ENCODE measurements around the gene MAB21L2.

The MAB21L2 gene

DNA sequence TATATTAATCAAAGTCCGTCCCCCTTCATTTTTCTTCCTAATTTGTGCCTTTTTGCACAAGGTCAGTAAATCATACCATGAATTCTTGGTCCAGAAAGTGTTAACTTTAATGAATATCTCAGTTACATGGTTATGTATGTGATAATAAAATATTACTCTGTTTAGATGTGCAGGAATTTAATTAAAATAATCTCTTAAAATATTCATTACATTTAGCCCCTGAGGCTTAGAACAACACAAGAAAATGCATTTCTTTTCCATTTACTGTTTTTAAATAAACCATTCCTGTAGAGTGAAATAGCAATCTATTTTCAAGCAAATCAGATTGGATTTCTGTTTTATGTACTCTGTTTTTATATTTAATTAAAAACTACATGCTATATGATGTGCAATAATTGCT is 17.6 kb downstream of the MAB21L2 start:
- no CpG with 5 or more reads among the region's 1 CpG for WGBS, 2 donors (ENCODE audit: extremely low coverage in 2 of 2, insufficient read length in 2 of 2, insufficient replicate concordance in 1 of 2)
- Histone ChIP-seq H3K18ac (ENCODE audit: low read length) (no peak overlapping the region), H3K79me1 (ENCODE audit: low read depth, low read length) (no peaks in the 10 kb centered on the region), H3K4me1 (ENCODE audit: control insufficient read depth in 2 of 2, insufficient read depth in 1 of 2, low read depth in 1 of 2, low read length in 2 of 2) (peaks cover 0 to 1% of the 10 kb centered on the region in 2 donors), H2BK15ac (ENCODE audit: low read length) (no peak overlapping the region), H3K9ac (ENCODE audit: low read depth, low read length, poor library complexity) (no peak overlapping the region), H3K27me3 (ENCODE audit: control insufficient read depth in 3 of 3, insufficient read depth in 3 of 3, low read depth in 1 of 3, low read length in 3 of 3) (no peaks in the 10 kb centered on the region), H3K23ac (ENCODE audit: low read depth, low read length, poor library complexity) (no peak overlapping the region), H4K8ac (ENCODE audit: low read depth, low read length) (no peak overlapping the region), H2BK5ac (ENCODE audit: low read length) (no peak overlapping the region), H2BK12ac (ENCODE audit: low read length) (no peak overlapping the region), H3K36me3 (replicated peaks in 1 of 2; ENCODE audit: control insufficient read depth in 2 of 2, insufficient read depth in 2 of 2, low read length in 2 of 2) (no peaks in the 10 kb centered on the region), H3K14ac (ENCODE audit: low read length) (no peak overlapping the region), H2AK5ac (ENCODE audit: low read depth, low read length) (no peak overlapping the region), H3K4ac (ENCODE audit: low read length) (no peak overlapping the region), H4K91ac (ENCODE audit: low read depth, low read length, poor library complexity) (no peak overlapping the region), H2AFZ (ENCODE audit: low read length) (no peak overlapping the region), H3K9me3 (replicated peaks in 1 of 2; ENCODE audit: control insufficient read depth in 2 of 2, insufficient read depth in 1 of 2, low read depth in 1 of 2, low read length in 2 of 2) (no peaks in the 10 kb centered on the region), H3K4me3 (ENCODE audit: low read length in 2 of 2) (no peak overlapping the region), H3K4me2 (ENCODE audit: insufficient read depth, low read length, poor library complexity, severe bottlenecking) (no peak overlapping the region), H3K27ac (replicated peaks; ENCODE audit: low read length) (no peak overlapping the region), H2BK120ac (ENCODE audit: low read depth, low read length) (no peak overlapping the region)
- no peak for DNase-seq (ENCODE audit: low spot score)

DNA sequence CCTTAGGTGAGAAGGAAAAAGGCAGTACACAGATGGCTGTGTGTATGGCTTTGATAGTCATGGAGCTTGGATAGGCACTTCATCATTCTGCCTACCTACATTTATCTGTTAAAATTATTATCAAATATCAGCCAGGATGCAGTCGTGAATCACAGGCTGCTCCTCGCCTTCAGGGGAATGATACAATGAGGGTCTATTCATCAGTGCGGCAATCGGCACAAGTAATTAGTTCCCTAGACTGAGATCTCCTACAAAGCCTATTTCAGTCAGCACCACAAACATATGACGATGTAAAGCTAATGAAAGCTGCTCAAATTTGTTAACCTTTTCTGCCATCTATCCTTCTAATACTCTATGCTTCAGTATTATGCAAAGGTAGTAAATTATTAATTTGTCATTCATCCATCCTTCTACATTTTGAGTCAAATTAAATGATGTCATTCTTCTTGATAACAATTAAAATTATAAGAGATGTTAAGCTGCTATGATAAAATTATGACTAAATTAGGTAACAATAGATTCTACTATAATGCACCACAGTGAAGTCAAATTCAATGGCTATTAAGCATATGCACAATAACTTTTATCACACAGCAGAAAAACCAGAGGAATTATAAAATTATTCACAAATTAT is 19.0 kb downstream of the MAB21L2 start:
- H4K91ac ChIP-seq (ENCODE audit: low read depth, low read length, poor library complexity) = no peak overlapping the region
- no peaks in the 10 kb centered on the region for H3K36me3 ChIP-seq (replicated peaks in 1 of 2; ENCODE audit: control insufficient read depth in 2 of 2, insufficient read depth in 2 of 2, low read length in 2 of 2)
- H3K4me2 ChIP-seq (ENCODE audit: insufficient read depth, low read length, poor library complexity, severe bottlenecking) = no peak overlapping the region
- no peak overlapping the region for H2BK15ac ChIP-seq (ENCODE audit: low read length)
- H3K4me1 ChIP-seq (ENCODE audit: control insufficient read depth in 2 of 2, insufficient read depth in 1 of 2, low read depth in 1 of 2, low read length in 2 of 2) = peaks cover 0 to 1% of the 10 kb centered on the region in 2 donors
- WGBS, 2 donors (ENCODE audit: extremely low coverage in 2 of 2, insufficient read length in 2 of 2, insufficient replicate concordance in 1 of 2) = no CpG with 5 or more reads among the region's 5 CpGs
- H3K9me3 ChIP-seq (replicated peaks in 1 of 2; ENCODE audit: control insufficient read depth in 2 of 2, insufficient read depth in 1 of 2, low read depth in 1 of 2, low read length in 2 of 2) = no peaks in the 10 kb centered on the region
- no peak overlapping the region for H4K8ac ChIP-seq (ENCODE audit: low read depth, low read length)
- no peak overlapping the region for H2BK12ac ChIP-seq (ENCODE audit: low read length)
- no peaks in the 10 kb centered on the region for H3K79me1 ChIP-seq (ENCODE audit: low read depth, low read length)
- no peak overlapping the region for H2AK5ac ChIP-seq (ENCODE audit: low read depth, low read length)
- H3K9ac ChIP-seq (ENCODE audit: low read depth, low read length, poor library complexity) = no peak overlapping the region
- H3K4ac ChIP-seq (ENCODE audit: low read length) = no peak overlapping the region
- H3K18ac ChIP-seq (ENCODE audit: low read length) = no peak overlapping the region
- H3K23ac ChIP-seq (ENCODE audit: low read depth, low read length, poor library complexity) = no peak overlapping the region
- no peak overlapping the region for H2AFZ ChIP-seq (ENCODE audit: low read length)
- no peak overlapping the region for H3K4me3 ChIP-seq (ENCODE audit: low read length in 2 of 2)
- no peak overlapping the region for H3K27ac ChIP-seq (replicated peaks; ENCODE audit: low read length)
- H2BK120ac ChIP-seq (ENCODE audit: low read depth, low read length) = no peak overlapping the region
- no peak for DNase-seq (ENCODE audit: low spot score)
- no peak overlapping the region for H3K14ac ChIP-seq (ENCODE audit: low read length)
- no peaks in the 10 kb centered on the region for H3K27me3 ChIP-seq (ENCODE audit: control insufficient read depth in 3 of 3, insufficient read depth in 3 of 3, low read depth in 1 of 3, low read length in 3 of 3)
- no peak overlapping the region for H2BK5ac ChIP-seq (ENCODE audit: low read length)

DNA sequence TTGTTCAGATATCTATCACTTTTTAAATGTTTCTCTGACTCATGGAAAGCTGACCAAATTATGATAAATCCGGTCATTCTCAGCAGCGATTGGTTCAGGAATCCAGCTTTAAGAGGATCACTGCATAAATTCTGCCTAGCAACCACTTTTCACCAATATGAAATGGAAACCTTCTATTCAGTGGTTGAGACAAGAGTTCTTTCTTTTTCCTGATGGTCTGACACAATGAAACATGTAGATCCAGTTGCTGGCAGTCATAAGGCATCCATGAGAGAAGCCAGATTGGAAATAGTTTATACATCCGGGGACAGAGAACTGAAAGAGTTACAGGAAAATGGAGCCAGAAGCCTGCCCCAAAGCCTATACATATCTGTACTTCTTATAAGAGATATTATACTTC is 27.2 kb downstream of the MAB21L2 start:
- Histone ChIP-seq H2AFZ (ENCODE audit: low read length) (no peak overlapping the region), H2BK120ac (ENCODE audit: low read depth, low read length) (no peak overlapping the region), H3K4me3 (ENCODE audit: low read length in 2 of 2) (no peak overlapping the region), H3K36me3 (replicated peaks in 1 of 2; ENCODE audit: control insufficient read depth in 2 of 2, insufficient read depth in 2 of 2, low read length in 2 of 2) (no peaks in the 10 kb centered on the region), H2BK15ac (ENCODE audit: low read length) (no peak overlapping the region), H3K4me2 (ENCODE audit: insufficient read depth, low read length, poor library complexity, severe bottlenecking) (no peak overlapping the region), H3K9ac (ENCODE audit: low read depth, low read length, poor library complexity) (no peak overlapping the region), H4K8ac (ENCODE audit: low read depth, low read length) (no peak overlapping the region), H3K4me1 (ENCODE audit: control insufficient read depth in 2 of 2, insufficient read depth in 1 of 2, low read depth in 1 of 2, low read length in 2 of 2) (no peaks in the 10 kb centered on the region), H3K23ac (ENCODE audit: low read depth, low read length, poor library complexity) (no peak overlapping the region), H3K18ac (ENCODE audit: low read length) (no peak overlapping the region), H3K79me1 (ENCODE audit: low read depth, low read length) (no peaks in the 10 kb centered on the region), H3K4ac (ENCODE audit: low read length) (no peak overlapping the region), H3K14ac (ENCODE audit: low read length) (no peak overlapping the region), H3K9me3 (replicated peaks in 1 of 2; ENCODE audit: control insufficient read depth in 2 of 2, insufficient read depth in 1 of 2, low read depth in 1 of 2, low read length in 2 of 2) (no peaks in the 10 kb centered on the region), H2BK5ac (ENCODE audit: low read length) (no peak overlapping the region), H3K27ac (replicated peaks; ENCODE audit: low read length) (no peak overlapping the region), H2BK12ac (ENCODE audit: low read length) (no peak overlapping the region), H2AK5ac (ENCODE audit: low read depth, low read length) (no peak overlapping the region), H3K27me3 (ENCODE audit: control insufficient read depth in 3 of 3, insufficient read depth in 3 of 3, low read depth in 1 of 3, low read length in 3 of 3) (no peaks in the 10 kb centered on the region), H4K91ac (ENCODE audit: low read depth, low read length, poor library complexity) (no peak overlapping the region)
- DNase-seq (ENCODE audit: low spot score) = no peak
- WGBS, 2 donors (ENCODE audit: extremely low coverage in 2 of 2, insufficient read length in 2 of 2, insufficient replicate concordance in 1 of 2) = no CpG with 5 or more reads among the region's 3 CpGs

DNA sequence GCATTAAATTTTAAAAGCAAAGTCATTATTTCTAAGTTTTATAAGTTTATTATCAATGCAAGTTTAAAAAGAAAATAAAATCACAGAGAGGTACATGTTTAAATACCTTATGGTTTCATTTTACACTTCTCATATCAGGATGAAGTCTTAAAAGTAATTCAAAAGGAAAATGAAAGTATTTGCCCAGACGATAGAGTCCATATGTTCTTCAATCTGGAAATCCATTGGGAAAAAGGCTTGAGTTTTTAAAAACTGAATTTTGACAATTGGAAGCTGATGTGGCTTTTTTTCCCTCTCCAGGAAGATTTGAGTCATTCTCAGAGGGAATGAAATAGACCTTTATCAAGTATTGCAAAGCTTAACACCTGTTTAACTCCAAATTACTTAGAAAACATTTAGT is 37.1 kb downstream of the MAB21L2 start:
- DNase-seq (ENCODE audit: low spot score) = no peak
- H2AK5ac ChIP-seq (ENCODE audit: low read depth, low read length) = no peak overlapping the region
- H3K36me3 ChIP-seq (replicated peaks in 1 of 2; ENCODE audit: control insufficient read depth in 2 of 2, insufficient read depth in 2 of 2, low read length in 2 of 2) = no peaks in the 10 kb centered on the region

More for the DNA sequence above, 37.1 kb downstream of the MAB21L2 start:
- no peaks in the 10 kb centered on the region for H3K79me1 ChIP-seq (ENCODE audit: low read depth, low read length)
- WGBS, 2 donors (ENCODE audit: extremely low coverage in 2 of 2, insufficient read length in 2 of 2, insufficient replicate concordance in 1 of 2) = no CpG with 5 or more reads among the region's 1 CpG
- H3K27ac ChIP-seq (replicated peaks; ENCODE audit: low read length) = no peak overlapping the region
- H3K14ac ChIP-seq (ENCODE audit: low read length) = no peak overlapping the region
- H3K4me2 ChIP-seq (ENCODE audit: insufficient read depth, low read length, poor library complexity, severe bottlenecking) = no peak overlapping the region
- no peak overlapping the region for H2AFZ ChIP-seq (ENCODE audit: low read length)
- H3K9me3 ChIP-seq (replicated peaks in 1 of 2; ENCODE audit: control insufficient read depth in 2 of 2, insufficient read depth in 1 of 2, low read depth in 1 of 2, low read length in 2 of 2) = no peaks in the 10 kb centered on the region
- no peak overlapping the region for H3K18ac ChIP-seq (ENCODE audit: low read length)
- no peak overlapping the region for H3K4ac ChIP-seq (ENCODE audit: low read length)
- H3K4me3 ChIP-seq (ENCODE audit: low read length in 2 of 2) = no peak overlapping the region
- no peaks in the 10 kb centered on the region for H3K27me3 ChIP-seq (ENCODE audit: control insufficient read depth in 3 of 3, insufficient read depth in 3 of 3, low read depth in 1 of 3, low read length in 3 of 3)
- no peak overlapping the region for H4K91ac ChIP-seq (ENCODE audit: low read depth, low read length, poor library complexity)
- H3K9ac ChIP-seq (ENCODE audit: low read depth, low read length, poor library complexity) = no peak overlapping the region
- no peak overlapping the region for H4K8ac ChIP-seq (ENCODE audit: low read depth, low read length)
- H2BK5ac ChIP-seq (ENCODE audit: low read length) = no peak overlapping the region
- no peak overlapping the region for H3K23ac ChIP-seq (ENCODE audit: low read depth, low read length, poor library complexity)
- no peak overlapping the region for H2BK12ac ChIP-seq (ENCODE audit: low read length)
- H2BK120ac ChIP-seq (ENCODE audit: low read depth, low read length) = no peak overlapping the region
- H2BK15ac ChIP-seq (ENCODE audit: low read length) = no peak overlapping the region
- no peaks in the 10 kb centered on the region for H3K4me1 ChIP-seq (ENCODE audit: control insufficient read depth in 2 of 2, insufficient read depth in 1 of 2, low read depth in 1 of 2, low read length in 2 of 2)
